H9 (cell line): ENCODE results near the gene FOXK1. TPM values are rescaled to one million over a fixed set of nuclear protein-coding genes. Genes with fewer than 3 reads are reported as not detected.

Experiments
- DNase-seq: peaks from one replicate; pipeline ENCODE4 v3.0.0-alpha.2; 2017
- H2AFZ ChIP-seq: one replicate; pipeline ENCODE4 v1.6.1; 2013; ENCODE audit warnings: mild to moderate bottlenecking, low read length, control low read depth, moderate library complexity
- H2AK5ac ChIP-seq: 2 replicates; pipeline ENCODE4 v1.6.1; 2013; ENCODE audit warnings: low read length, control low read depth, mixed read lengths; ENCODE audit not compliant: insufficient read length
- H2BK120ac ChIP-seq: one replicate; pipeline ENCODE4 v1.6.1; 2013; ENCODE audit warnings: low read depth, mild to moderate bottlenecking, low read length, control low read depth, inconsistent platforms; ENCODE audit not compliant: poor library complexity, severe bottlenecking
- H2BK12ac ChIP-seq: 2 replicates; pipeline ENCODE4 v1.6.1; 2013; ENCODE audit warnings: low read length, control low read depth, mixed read lengths, low read depth; ENCODE audit not compliant: insufficient read length
- H2BK15ac ChIP-seq: 2 replicates; pipeline ENCODE4 v1.6.1; 2013; ENCODE audit warnings: low read depth, low read length, control low read depth
- H2BK20ac ChIP-seq: one replicate; pipeline ENCODE4 v1.6.1; 2013; ENCODE audit warnings: low read depth, mild to moderate bottlenecking, low read length, control low read depth, inconsistent platforms; ENCODE audit not compliant: poor library complexity, severe bottlenecking
- H2BK5ac ChIP-seq: 2 replicates; pipeline ENCODE4 v1.6.1; 2013; ENCODE audit warnings: low read length, control low read depth, mixed read lengths; ENCODE audit not compliant: insufficient read length
- H3K14ac ChIP-seq: 2 replicates; pipeline ENCODE4 v1.6.1; 2013; ENCODE audit warnings: low read length, control low read depth; ENCODE audit not compliant: insufficient read depth
- H3K18ac ChIP-seq: 2 replicates; pipeline ENCODE4 v1.6.1; 2013; ENCODE audit warnings: low read depth, mild to moderate bottlenecking, mixed read lengths, low read length, control low read depth; ENCODE audit not compliant: insufficient read length
- H3K23ac ChIP-seq: 2 replicates; pipeline ENCODE4 v1.6.1; 2013; ENCODE audit warnings: low read length, control low read depth, mixed read lengths, low read depth; ENCODE audit not compliant: insufficient read length
- H3K23me2 ChIP-seq: 2 replicates; pipeline ENCODE4 v1.6.1; 2013; ENCODE audit warnings: low read depth, mild to moderate bottlenecking, mixed read lengths, low read length, control low read depth; ENCODE audit not compliant: insufficient read length, poor library complexity, severe bottlenecking
- H3K27ac ChIP-seq: 2 replicates; pipeline ENCODE4 v1.5.1; 2013; ENCODE audit warnings: low read length, control low read depth, mixed read lengths, low read depth; ENCODE audit not compliant: insufficient read length
- H3K27me3 ChIP-seq: 2 replicates; pipeline ENCODE4 v1.6.1; 2013; ENCODE audit warnings: low read length, control low read depth, inconsistent platforms; ENCODE audit not compliant: insufficient read depth
- H3K4ac ChIP-seq: 2 replicates; pipeline ENCODE4 v1.6.1; 2013; ENCODE audit warnings: low read depth, mild to moderate bottlenecking, control low read depth, inconsistent platforms, low read length, moderate library complexity
- H3K4me1 ChIP-seq: 2 replicates; pipeline ENCODE4 v1.6.1; 2013; ENCODE audit warnings: low read length, control low read depth, inconsistent platforms; ENCODE audit not compliant: insufficient read depth
- H3K4me2 ChIP-seq: 2 replicates; pipeline ENCODE4 v1.6.1; 2013; ENCODE audit warnings: low read length, control low read depth, mixed read lengths; ENCODE audit not compliant: insufficient read length, insufficient read depth
- H3K56ac ChIP-seq: 2 replicates; pipeline ENCODE4 v1.6.1; 2013; ENCODE audit warnings: low read depth, mild to moderate bottlenecking, mixed read lengths, low read length, control low read depth; ENCODE audit not compliant: insufficient read length
- H3K79me1 ChIP-seq: 2 replicates; pipeline ENCODE4 v1.6.1; 2013; ENCODE audit warnings: low read depth, mild to moderate bottlenecking, moderate library complexity, low read length, control low read depth, inconsistent platforms; ENCODE audit not compliant: insufficient read depth, poor library complexity, severe bottlenecking
- H3K79me2 ChIP-seq: 2 replicates; pipeline ENCODE4 v1.6.1; 2013; ENCODE audit warnings: low read length, control low read depth, inconsistent platforms; ENCODE audit not compliant: insufficient read depth
- H3K9ac ChIP-seq: 2 replicates; pipeline ENCODE4 v1.6.1; 2013; ENCODE audit warnings: low read length, control low read depth, mixed read lengths; ENCODE audit not compliant: insufficient read length; ENCODE audit errors: extremely low read depth
- H3K9me3 ChIP-seq: one replicate; pipeline ENCODE4 v1.6.1; 2013; ENCODE audit warnings: low read depth, low read length, inconsistent platforms; ENCODE audit not compliant: control insufficient read depth
- H3T11ph ChIP-seq: one replicate; pipeline ENCODE4 v1.6.1; 2013; ENCODE audit warnings: mild to moderate bottlenecking, low read length, control low read depth, inconsistent platforms
- H4K20me1 ChIP-seq: one replicate; pipeline ENCODE4 v1.6.1; 2013; ENCODE audit not compliant: control insufficient read depth, insufficient read length, insufficient read depth
- H4K5ac ChIP-seq: 2 replicates; pipeline ENCODE4 v1.6.1; 2013; ENCODE audit warnings: low read depth, mild to moderate bottlenecking, mixed read lengths, low read length, control low read depth; ENCODE audit not compliant: insufficient read length
- H4K8ac ChIP-seq: replicated peaks from 2 replicates; pipeline ENCODE4 v1.6.1; 2013; ENCODE audit warnings: low read length, control low read depth, mixed read lengths, low read depth; ENCODE audit not compliant: insufficient read length
- H4K91ac ChIP-seq: 2 replicates; pipeline ENCODE4 v1.6.1; 2013; ENCODE audit warnings: low read depth, mild to moderate bottlenecking, moderate library complexity, mixed read lengths, low read length, control low read depth; ENCODE audit not compliant: insufficient read length
- H3K27ac Mint-ChIP-seq, 3 experiments: 2 replicates in 2 of 3; 3 replicates in 1 of 3; pipeline ENCODE4 v1.8.0; 2020 to 2021; ENCODE audit warnings: mixed read lengths in 3 of 3, mild to moderate bottlenecking in 1 of 3, moderate library complexity in 1 of 3
- H3K27me3 Mint-ChIP-seq: 2 replicates; pipeline ENCODE4 v1.8.0; 2021; ENCODE audit warnings: low read depth, mild to moderate bottlenecking, moderate library complexity, mixed read lengths
- H3K36me3 Mint-ChIP-seq, 3 experiments: 2 replicates in 2 of 3; 3 replicates in 1 of 3; pipeline ENCODE4 v1.8.0; 2020 to 2021; ENCODE audit warnings: low read depth in 3 of 3, mixed read lengths in 3 of 3; ENCODE audit not compliant: insufficient read depth in 1 of 3
- H3K4me1 Mint-ChIP-seq, 2 experiments: 2 replicates each; pipeline ENCODE4 v1.8.0; 2020; ENCODE audit warnings: mixed read lengths in 2 of 2
- H3K4me3 Mint-ChIP-seq, 2 experiments: 2 replicates in 1 of 2; 3 replicates in 1 of 2; pipeline ENCODE4 v1.8.0; 2020 to 2021; ENCODE audit warnings: mild to moderate bottlenecking in 2 of 2, mixed read lengths in 2 of 2, moderate library complexity in 1 of 2
- H3K9me3 Mint-ChIP-seq, 2 experiments: 2 replicates in 1 of 2; 3 replicates in 1 of 2; pipeline ENCODE4 v1.8.0; 2020; ENCODE audit warnings: mild to moderate bottlenecking in 2 of 2, mixed read lengths in 2 of 2, moderate library complexity in 1 of 2
- CTCF ChIP-seq: fragments of 200-600 bp; sonication (generic); conservative IDR thresholded peaks from 3 replicates; pipeline ENCODE4 v1.8.0; 2021; ENCODE audit warnings: antibody characterized with exemption, mild to moderate bottlenecking
- WGBS: extraction: QIAGEN DNeasy Blood & Tissue Kit; methylation state at CpG from one replicate; pipeline ENCODE4 v1.1.7; 2013; ENCODE audit warnings: missing lambda C conversion rate, low lambda C conversion rate, mixed read lengths; ENCODE audit not compliant: insufficient read length; ENCODE audit errors: extremely low coverage; 5-methylcytosine and 5-hydroxymethylcytosine counted together
- total RNA-seq: library from RNA; stranded (reverse); gene quantifications from 2 replicates; pipeline ENCODE4 v1.2.1, GENCODE V29; 2021

The FOXK1 gene
- total RNA-seq, 1 experiment from 2014 or later, result 14.4 TPM

GRCh38 chr7:4785371-4785770, 103.3 kb downstream of the FOXK1 start:
- H4K8ac ChIP-seq, result no peak overlapping the region
- H3K18ac ChIP-seq, result no peak overlapping the region
- no peaks in the 10 kb centered on the region for H4K20me1 ChIP-seq
- DNase-seq, result no peak
- H2BK120ac ChIP-seq, result no peak overlapping the region
- no peak overlapping the region for H2BK12ac ChIP-seq
- Mint-ChIP-seq H3K36me3 (peaks cover 7 to 30% (median 9%) of the 10 kb centered on the region in 3 experiments; a peak in 6 of 7 replicates), H3K27me3 (no peaks in the 10 kb centered on the region), H3K4me3 (no peak overlapping the region), H3K27ac (no peak overlapping the region), H3K9me3 (no peaks in the 10 kb centered on the region), H3K4me1 (no peaks in the 10 kb centered on the region)
- no peak overlapping the region for H3T11ph ChIP-seq
- H2AFZ ChIP-seq, result no peak overlapping the region
- H3K23me2 ChIP-seq, result no peaks in the 10 kb centered on the region
- no peak overlapping the region for H2AK5ac ChIP-seq
- no peak overlapping the region for H3K4ac ChIP-seq
- no peak overlapping the region for H3K23ac ChIP-seq
- no peaks in the 10 kb centered on the region for H3K4me1 ChIP-seq
- no CpG with 5 or more reads among the region's 20 CpGs for WGBS
- H3K79me1 ChIP-seq, result no peaks in the 10 kb centered on the region
- no peak overlapping the region for H2BK5ac ChIP-seq
- H3K14ac ChIP-seq, result no peak overlapping the region
- no peak overlapping the region for H2BK15ac ChIP-seq
- H3K4me2 ChIP-seq, result no peak overlapping the region
- no peak overlapping the region for H2BK20ac ChIP-seq
- H3K79me2 ChIP-seq, result no peaks in the 10 kb centered on the region
- no peaks in the 10 kb centered on the region for H3K9me3 ChIP-seq
- TF ChIP-seq CTCF, result no peak
- no peak overlapping the region for H4K91ac ChIP-seq
- no peak overlapping the region for H3K27ac ChIP-seq
- no peak overlapping the region for H4K5ac ChIP-seq
- H3K27me3 ChIP-seq, result no peaks in the 10 kb centered on the region
- H3K56ac ChIP-seq, result no peak overlapping the region
- no peak overlapping the region for H3K9ac ChIP-seq
